ENCODE results near the gene NCKAP5L. TPM values are rescaled to one million over a fixed set of nuclear protein-coding genes. Genes with fewer than 3 reads are reported as not detected.

NCKAP5L gene
- total RNA-seq, 2 experiments from 2014 or later, result 9.2 to 9.8 TPM

GRCh38 chr12:49777800-49778748, 50.1 kb downstream of the NCKAP5L start:
- no peaks in the 10 kb centered on the region for H3K36me3 Mint-ChIP-seq (ENCODE audit: low read depth)
- TF ChIP-seq CTCF (IDR thresholded peaks at IDR 0.05), result peak; percentile 91
- ChIA-PET CTCF (interaction anchor here (0.6 to 2.5 kb wide), 24 partner anchors 10 to 151 kb away, joined by 3 to 46 read pairs (median 4); partner anchors contain the start of genes BCDIN3D, FMNL3, NCKAP5L and TMBIM6), POLR2A (interaction anchor here (2.2 to 2.5 kb wide), 2 partner anchors 37 to 65 kb away, joined by 9 to 32 read pairs; partner anchors contain the start of genes BCDIN3D and TMBIM6)
- ATAC-seq (ENCODE audit: poor library complexity) (peak; percentile 96), DNase-seq (peak; percentile 61 to 86 (median 74))
- Histone ChIP-seq H3K4me3 (ENCODE audit: low read length) (no peak overlapping the region), H3K9me3 (ENCODE audit: control insufficient read depth in 1 of 2, insufficient read depth in 1 of 2, low read length in 2 of 2) (no peaks in the 10 kb centered on the region), H3K36me3 (ENCODE audit: insufficient read depth, low read length) (no peaks in the 10 kb centered on the region), H3K27me3 (ENCODE audit: control insufficient read depth in 1 of 2, insufficient read depth in 2 of 2, low read length in 2 of 2) (peaks cover 3 to 6% of the 10 kb centered on the region in 2 experiments), H3K27ac (ENCODE audit: low read depth in 1 of 2, low read length in 2 of 2) (no peak overlapping the region), H3K4me1 (ENCODE audit: insufficient read depth, low read length) (peaks cover 13% of the 10 kb centered on the region)
- H3K4me3 Mint-ChIP-seq, result no peak overlapping the region
- peaks cover 31% of the 10 kb centered on the region for H3K27me3 Mint-ChIP-seq
- no peaks in the 10 kb centered on the region for H3K9me3 Mint-ChIP-seq
- intact Hi-C loops (cut with DNase I, micrococcal nuclease), result loop anchor here (1.0 to 10.0 kb wide), 4 partner anchors 37 to 133 kb away; partner anchors contain the start of gene TMBIM6 (in 2 of the 2)
- peaks cover 10% of the 10 kb centered on the region for H3K4me1 Mint-ChIP-seq (ENCODE audit: low read depth)
- no peak overlapping the region for H3K27ac Mint-ChIP-seq

DNA sequence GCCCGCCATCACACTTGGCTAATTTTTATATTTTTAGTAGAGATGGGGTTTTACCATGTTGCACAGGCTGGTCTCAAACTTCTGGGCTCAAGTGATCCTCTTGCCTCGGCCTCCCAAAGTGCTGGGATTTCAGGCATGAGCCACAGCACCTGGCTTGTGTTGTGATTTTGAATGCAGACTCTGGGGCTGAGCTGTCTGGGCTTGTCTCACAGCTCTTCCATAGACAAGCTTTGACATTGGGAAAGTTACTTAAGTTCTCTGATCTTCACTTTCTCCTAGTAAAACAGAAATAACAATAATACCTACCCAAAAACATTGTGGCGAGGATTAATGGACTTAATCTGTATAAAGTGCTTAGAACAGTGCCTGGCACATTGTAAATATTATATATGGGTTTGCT, 50.9 kb downstream of the NCKAP5L start:
- no peak overlapping the region for H3K27ac ChIP-seq (ENCODE audit: low read depth in 1 of 2, low read length in 2 of 2)
- H3K4me3 ChIP-seq (ENCODE audit: low read length), result no peak overlapping the region
- no peaks in the 10 kb centered on the region for H3K36me3 ChIP-seq (ENCODE audit: insufficient read depth, low read length)
- Mint-ChIP-seq H3K27me3 (peaks cover 30% of the 10 kb centered on the region), H3K9me3 (no peaks in the 10 kb centered on the region), H3K36me3 (ENCODE audit: low read depth) (no peaks in the 10 kb centered on the region), H3K4me1 (ENCODE audit: low read depth) (peaks cover 10% of the 10 kb centered on the region), H3K4me3 (no peak overlapping the region), H3K27ac (no peak overlapping the region)
- CTCF ChIA-PET, result interaction anchor here (0.6 to 2.5 kb wide), 19 partner anchors 9 to 150 kb away, joined by 3 to 46 read pairs (median 4); partner anchors contain the start of genes BCDIN3D, FMNL3, NCKAP5L and TMBIM6
- peaks cover 13% of the 10 kb centered on the region for H3K4me1 ChIP-seq (ENCODE audit: insufficient read depth, low read length)
- peaks cover 2 to 3% of the 10 kb centered on the region in 2 experiments for H3K27me3 ChIP-seq (ENCODE audit: control insufficient read depth in 1 of 2, insufficient read depth in 2 of 2, low read length in 2 of 2)
- ATAC-seq (ENCODE audit: poor library complexity), result no peak
- DNase-seq, result no peak
- TF ChIP-seq CTCF (IDR thresholded peaks at IDR 0.05), result no peak
- H3K9me3 ChIP-seq (ENCODE audit: control insufficient read depth in 1 of 2, insufficient read depth in 1 of 2, low read length in 2 of 2), result no peaks in the 10 kb centered on the region
- POLR2A ChIA-PET, result interaction anchor here (2.2 to 2.5 kb wide), 2 partner anchors 36 to 66 kb away, joined by 9 to 32 read pairs; partner anchors contain the start of genes BCDIN3D and TMBIM6
- intact Hi-C loops (cut with DNase I, micrococcal nuclease), result loop anchor here in 1 of 2 experiments (10.0 kb wide), 1 partner anchor 53 kb away; no protein-coding TSS in a partner anchor

GRCh38 chr12:49776858-49777257, 51.4 kb downstream of the NCKAP5L start:
- Mint-ChIP-seq H3K27ac (no peak overlapping the region), H3K27me3 (peaks cover 25% of the 10 kb centered on the region), H3K4me3 (no peak overlapping the region), H3K4me1 (ENCODE audit: low read depth) (peaks cover 10% of the 10 kb centered on the region), H3K9me3 (no peaks in the 10 kb centered on the region), H3K36me3 (ENCODE audit: low read depth) (no peaks in the 10 kb centered on the region)
- ATAC-seq (ENCODE audit: poor library complexity) (no peak), DNase-seq (no peak)
- peaks cover 13% of the 10 kb centered on the region for H3K4me1 ChIP-seq (ENCODE audit: insufficient read depth, low read length)
- H3K9me3 ChIP-seq (ENCODE audit: control insufficient read depth in 1 of 2, insufficient read depth in 1 of 2, low read length in 2 of 2), result no peaks in the 10 kb centered on the region
- H3K27me3 ChIP-seq (ENCODE audit: control insufficient read depth in 1 of 2, insufficient read depth in 2 of 2, low read length in 2 of 2), result peaks cover 0 to 3% of the 10 kb centered on the region in 2 experiments
- H3K27ac ChIP-seq (ENCODE audit: low read depth in 1 of 2, low read length in 2 of 2), result no peak overlapping the region
- no peaks in the 10 kb centered on the region for H3K36me3 ChIP-seq (ENCODE audit: insufficient read depth, low read length)
- POLR2A ChIA-PET, result interaction anchor here (2.2 to 2.5 kb wide), 2 partner anchors 36 to 66 kb away, joined by 9 to 32 read pairs; partner anchors contain the start of genes BCDIN3D and TMBIM6
- no peak for TF ChIP-seq CTCF (IDR thresholded peaks at IDR 0.05)
- no peak overlapping the region for H3K4me3 ChIP-seq (ENCODE audit: low read length)
- intact Hi-C loops (cut with DNase I, micrococcal nuclease), result loop anchor here (1.0 to 10.0 kb wide), 2 partner anchors 52 to 62 kb away; no protein-coding TSS in a partner anchor
- CTCF ChIA-PET, result interaction anchor here (1.0 to 2.5 kb wide), 7 partner anchors 33 to 68 kb away, joined by 3 to 46 read pairs (median 5); partner anchors contain the start of genes NCKAP5L and TMBIM6
